HCT116 (cell line): ENCODE measurements around the gene MYLK. TPM values are rescaled to one million over a fixed set of nuclear protein-coding genes. Genes with fewer than 3 reads are reported as not detected.

Experiments used
- ATAC-seq: fragments of 200-7000 bp; cut with Tn5 transposase; 2 replicates; pipeline ENCODE4 v1.9.1; 2020; ENCODE audit warnings: mild to moderate bottlenecking, moderate library complexity
- BruUV-seq: library from RNA; stranded (reverse); fragments of 400-500 nt; replicated peaks from 2 replicates; lab custom pipeline; 2021; lab: Mats Ljungman, UMichigan
- CTCF ChIA-PET: fragments of 300-600 bp; sonication (Branson Sonifier 250); formaldehyde crosslinking; loops from one replicate; lab custom pipeline; 2021; ENCODE audit warnings: antibody characterized with exemption; lab: Charles Lee
- POLR2A ChIA-PET: fragments of 300-600, 350-600 bp; sonication (Branson Sonifier 250); formaldehyde crosslinking; loops from one replicate; lab custom pipeline; 2021; ENCODE audit warnings: antibody characterized with exemption; lab: Charles Lee
- RAD21 ChIA-PET, 2 experiments: fragments of 300-600 bp; sonication (Branson Sonifier 250); formaldehyde crosslinking; loops; one replicate each; lab custom pipeline; 2023; ENCODE audit warnings: low total read pairs in 2 of 2; ENCODE audit not compliant: uncharacterized antibody in 2 of 2, unreplicated experiment in 2 of 2, low non-redundant PET in 1 of 2; lab: Charles Lee
- DNase-seq: peaks from one replicate; pipeline ENCODE4 v3.0.0-alpha.2; 2010; ENCODE audit warnings: low read depth, low spot score
- H2AFZ ChIP-seq: fragments of 200-600 bp; shearing (Covaris generic), sonication (generic); 2 replicates; pipeline ENCODE4 v1.6.1; 2017; ENCODE audit warnings: low read depth, mixed run types, mixed read lengths, antibody characterized with exemption, low read length; ENCODE audit not compliant: poor library complexity, severe bottlenecking
- H3K27ac ChIP-seq: 2 replicates; pipeline ENCODE4 v1.5.1; 2012; ENCODE audit warnings: low read depth, low read length
- H3K27me3 ChIP-seq: fragments of 200-600 bp; sonication (generic); 2 replicates; pipeline ENCODE4 v1.6.1; 2016; ENCODE audit warnings: mixed run types, low read length, mixed read lengths; ENCODE audit not compliant: insufficient read depth
- H3K36me3 ChIP-seq, 2 experiments: fragments of 200-500 bp in 1 of 2; fragments of 200-600 bp in 1 of 2; sonication (Bioruptor generic) in 1 of 2; sonication (generic) in 1 of 2; 2 replicates each; pipeline versions ENCODE4 v1.5.1 to v1.6.1; 2014 to 2016; ENCODE audit warnings: low read length in 2 of 2, inconsistent platforms in 1 of 2, mixed read lengths in 1 of 2, mixed run types in 1 of 2; ENCODE audit not compliant: insufficient read depth in 2 of 2, control insufficient read depth in 1 of 2
- H3K4me1 ChIP-seq, 2 experiments: fragments of 200-600 bp in 1 of 2; sonication (generic) in 1 of 2; 2 replicates each; pipeline versions ENCODE4 v1.5.1 to v1.6.1; 2012 to 2017; ENCODE audit warnings: low read length in 2 of 2, inconsistent platforms in 1 of 2, mild to moderate bottlenecking in 1 of 2, mixed read lengths in 1 of 2, mixed run types in 1 of 2, moderate library complexity in 1 of 2; ENCODE audit not compliant: insufficient read depth in 2 of 2, control insufficient read depth in 1 of 2
- H3K4me2 ChIP-seq: fragments of 200-600 bp; sonication (generic); 2 replicates; pipeline ENCODE4 v1.6.1; 2017; ENCODE audit warnings: mixed run types, low read length, mixed read lengths
- H3K4me3 ChIP-seq, 2 experiments: fragments of 200-600 bp in 1 of 2; sonication (generic) in 1 of 2; replicated peaks in 1 of 2; 2 replicates each; pipeline ENCODE4 v1.5.1; 2011 to 2016; ENCODE audit warnings: low read length in 2 of 2, control low read depth in 1 of 2, low read depth in 1 of 2, mild to moderate bottlenecking in 1 of 2, mixed read lengths in 1 of 2, mixed run types in 1 of 2
- H3K79me2 ChIP-seq: fragments of 200-600 bp; sonication (generic); 2 replicates; pipeline ENCODE4 v1.6.1; 2017; ENCODE audit warnings: mild to moderate bottlenecking, mixed run types, low read length, moderate library complexity, mixed read lengths; ENCODE audit not compliant: insufficient read depth
- H3K9ac ChIP-seq: fragments of 200-600 bp; sonication (generic); 2 replicates; pipeline ENCODE4 v1.6.1; 2016; ENCODE audit warnings: low read length, mixed read lengths
- H3K9me2 ChIP-seq: fragments of 200-600 bp; sonication (generic), shearing (Covaris generic); 2 replicates; pipeline ENCODE4 v1.6.1; 2017; ENCODE audit warnings: mixed run types, mild to moderate bottlenecking, moderate library complexity; ENCODE audit not compliant: insufficient read depth
- H3K9me3 ChIP-seq, 2 experiments: fragments of 200-500 bp in 1 of 2; fragments of 200-600 bp in 1 of 2; sonication (Bioruptor generic) in 1 of 2; sonication (generic) in 1 of 2; 2 replicates each; pipeline ENCODE4 v1.6.1; 2014 to 2017; ENCODE audit warnings: low read length in 2 of 2, mixed read lengths in 2 of 2, inconsistent platforms in 1 of 2, low read depth in 1 of 2, mild to moderate bottlenecking in 1 of 2, mixed run types in 1 of 2, moderate library complexity in 1 of 2; ENCODE audit not compliant: control insufficient read depth in 1 of 2, insufficient read depth in 1 of 2
- H4K20me1 ChIP-seq: fragments of 200-600 bp; sonication (generic), shearing (Covaris generic); 2 replicates; pipeline ENCODE4 v1.6.1; 2017; ENCODE audit warnings: mixed run types, mild to moderate bottlenecking, moderate library complexity; ENCODE audit not compliant: insufficient read depth
- CEBPB ChIP-seq: IDR thresholded peaks from 2 replicates; pipeline ENCODE4 v1.6.1; 2012; ENCODE audit warnings: low read depth
- EGR1 ChIP-seq: IDR thresholded peaks from 2 replicates; pipeline ENCODE4 v1.6.1; 2012; ENCODE audit warnings: low read depth
- ELF1 ChIP-seq: IDR thresholded peaks from 2 replicates; pipeline ENCODE4 v1.6.1; 2012; ENCODE audit warnings: low read depth, borderline replicate concordance
- EZH2 ChIP-seq: fragments of 200-600 bp; sonication (generic); IDR thresholded peaks from 2 replicates; pipeline ENCODE4 v1.6.1; 2017; ENCODE audit warnings: antibody characterized with exemption, mixed run types
- EZH2phosphoT487 ChIP-seq: fragments of 200-600 bp; IDR thresholded peaks from 2 replicates; pipeline ENCODE4 v1.6.1; 2018; ENCODE audit warnings: antibody characterized with exemption, borderline replicate concordance
- FOSL1 ChIP-seq: IDR thresholded peaks from 2 replicates; pipeline ENCODE4 v1.6.1; 2012; ENCODE audit warnings: low read depth
- JUND ChIP-seq: IDR thresholded peaks from 2 replicates; pipeline ENCODE4 v1.6.1; 2012
- MAX ChIP-seq: IDR thresholded peaks from 2 replicates; pipeline ENCODE4 v1.6.1; 2012
- POLR2A ChIP-seq: IDR thresholded peaks from 2 replicates; pipeline ENCODE4 v1.7.0; 2011; ENCODE audit warnings: borderline replicate concordance; ENCODE audit not compliant: insufficient read depth, insufficient read length; ENCODE audit errors: extremely low read depth
- RAD21 ChIP-seq: IDR thresholded peaks from 2 replicates; pipeline ENCODE4 v1.6.1; 2012; ENCODE audit warnings: low read depth, mild to moderate bottlenecking
- SIN3A ChIP-seq: IDR thresholded peaks from 2 replicates; pipeline ENCODE4 v1.6.1; 2012; ENCODE audit warnings: low read depth
- SP1 ChIP-seq: IDR thresholded peaks from 2 replicates; pipeline ENCODE4 v1.6.1; 2012; ENCODE audit warnings: low read depth
- SRF ChIP-seq: IDR thresholded peaks from 2 replicates; pipeline ENCODE4 v1.6.1; 2012; ENCODE audit warnings: low read depth
- YY1 ChIP-seq: IDR thresholded peaks from 2 replicates; pipeline ENCODE4 v1.6.1; 2011; ENCODE audit warnings: low read length, low read depth, moderate library complexity, mild to moderate bottlenecking; ENCODE audit not compliant: insufficient replicate concordance; ENCODE audit errors: extremely low read depth
- intact Hi-C: fragments of 100-400 bp; cut with micrococcal nuclease; formaldehyde crosslinking; loops from 2 replicates; pipeline ENCODE4 v1.10.0; 2022
- total RNA-seq: library from RNA; stranded (reverse); gene quantifications from one replicate; pipeline ENCODE4 v1.2.1, GENCODE V29; 2021; ENCODE audit not compliant: unreplicated experiment
- TF ChIP-seq, protein P1 (sequence below): IDR thresholded peaks from 2 replicates; pipeline ENCODE4 v1.6.1; 2012
- TF ChIP-seq, protein P2 (sequence below): IDR thresholded peaks from 2 replicates; pipeline ENCODE4 v1.6.1; 2011; ENCODE audit warnings: mild to moderate bottlenecking, low read length, moderate library complexity; ENCODE audit not compliant: insufficient replicate concordance; ENCODE audit errors: extremely low read depth

MYLK gene
- total RNA-seq, 1 experiment from 2014 or later: 3.8 TPM

DNA sequence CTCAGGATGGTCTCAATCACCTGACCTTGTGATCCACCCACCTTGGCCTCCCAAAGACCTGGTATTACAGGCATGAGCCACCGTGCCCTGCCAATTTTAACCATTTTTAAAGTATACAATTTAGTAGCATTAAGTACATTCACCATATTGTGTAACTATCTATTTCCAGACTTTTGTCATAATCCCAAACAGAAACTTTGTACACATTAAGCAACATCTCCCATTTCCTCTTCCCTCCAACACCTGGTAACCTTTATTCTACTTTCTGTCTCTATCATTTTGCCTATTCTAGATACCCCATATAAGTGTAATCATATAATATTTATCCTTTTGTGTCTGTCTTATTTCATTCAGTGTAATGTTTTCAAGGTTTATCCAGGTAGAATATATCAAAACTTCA is 8.9 kb upstream of the MYLK start:
- Histone ChIP-seq H3K4me1 (no peaks in the 10 kb centered on the region), H3K4me2 (no peak overlapping the region), H3K4me3 (no peak overlapping the region), H3K27me3 (no peaks in the 10 kb centered on the region), H3K9me2 (no peaks in the 10 kb centered on the region), H3K27ac (no peak overlapping the region), H3K79me2 (no peaks in the 10 kb centered on the region), H4K20me1 (no peaks in the 10 kb centered on the region), H3K9ac (no peak overlapping the region), H3K36me3 (no peaks in the 10 kb centered on the region), H3K9me3 (peaks cover 0 to 8% of the 10 kb centered on the region in 2 experiments; a peak in 1 of 4 replicates), H2AFZ (no peak overlapping the region)
- ChIA-PET RAD21 (no interaction called here), POLR2A (no interaction called here), CTCF (no interaction called here)
- BruUV-seq: no TSS peak
- TF ChIP-seq EZH2: no peak
- TF ChIP-seq ELF1: no peak
- no peak for TF ChIP-seq POLR2A
- TF ChIP-seq, protein P1, sequence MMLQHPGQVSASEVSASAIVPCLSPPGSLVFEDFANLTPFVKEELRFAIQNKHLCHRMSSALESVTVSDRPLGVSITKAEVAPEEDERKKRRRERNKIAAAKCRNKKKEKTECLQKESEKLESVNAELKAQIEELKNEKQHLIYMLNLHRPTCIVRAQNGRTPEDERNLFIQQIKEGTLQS: no peak
- TF ChIP-seq CEBPB: no peak
- TF ChIP-seq, protein P2, sequence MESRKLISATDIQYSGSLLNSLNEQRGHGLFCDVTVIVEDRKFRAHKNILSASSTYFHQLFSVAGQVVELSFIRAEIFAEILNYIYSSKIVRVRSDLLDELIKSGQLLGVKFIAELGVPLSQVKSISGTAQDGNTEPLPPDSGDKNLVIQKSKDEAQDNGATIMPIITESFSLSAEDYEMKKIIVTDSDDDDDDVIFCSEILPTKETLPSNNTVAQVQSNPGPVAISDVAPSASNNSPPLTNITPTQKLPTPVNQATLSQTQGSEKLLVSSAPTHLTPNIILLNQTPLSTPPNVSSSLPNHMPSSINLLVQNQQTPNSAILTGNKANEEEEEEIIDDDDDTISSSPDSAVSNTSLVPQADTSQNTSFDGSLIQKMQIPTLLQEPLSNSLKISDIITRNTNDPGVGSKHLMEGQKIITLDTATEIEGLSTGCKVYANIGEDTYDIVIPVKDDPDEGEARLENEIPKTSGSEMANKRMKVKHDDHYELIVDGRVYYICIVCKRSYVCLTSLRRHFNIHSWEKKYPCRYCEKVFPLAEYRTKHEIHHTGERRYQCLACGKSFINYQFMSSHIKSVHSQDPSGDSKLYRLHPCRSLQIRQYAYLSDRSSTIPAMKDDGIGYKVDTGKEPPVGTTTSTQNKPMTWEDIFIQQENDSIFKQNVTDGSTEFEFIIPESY: no peak
- TF ChIP-seq SIN3A: no peak
- TF ChIP-seq MAX: no peak
- ATAC-seq (no peak), DNase-seq (no peak)
- intact Hi-C loops: no loop called here

DNA sequence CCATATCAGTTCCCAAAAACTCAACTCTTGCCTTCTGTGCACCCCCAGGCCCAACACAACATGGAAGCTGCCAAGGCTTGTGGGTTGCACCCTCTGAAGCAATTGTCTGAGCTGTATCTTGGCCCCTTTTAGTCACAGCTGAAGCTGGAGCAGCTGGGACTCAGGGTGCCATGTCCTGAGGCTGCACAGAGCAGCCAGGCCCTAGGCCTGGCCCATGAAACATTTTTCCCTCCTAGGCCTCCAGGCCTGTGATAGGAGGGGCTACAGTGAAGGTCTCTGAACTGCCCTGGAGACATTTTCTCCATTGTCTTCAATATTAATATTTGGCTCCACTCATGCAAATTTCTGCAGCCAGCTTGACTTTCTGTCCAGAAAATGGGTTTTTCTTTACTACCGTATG is 8.1 kb upstream of the MYLK start:
- intact Hi-C loops: no loop called here
- Histone ChIP-seq H3K79me2 (no peaks in the 10 kb centered on the region), H3K27ac (no peak overlapping the region), H3K9me3 (peaks cover 0 to 8% of the 10 kb centered on the region in 2 experiments; a peak in 1 of 4 replicates), H3K4me3 (no peak overlapping the region), H4K20me1 (no peaks in the 10 kb centered on the region), H2AFZ (no peak overlapping the region), H3K9me2 (no peaks in the 10 kb centered on the region)
- RAD21 ChIA-PET: no interaction called here
- no peak for DNase-seq
- no TSS peak for BruUV-seq
- no peak for TF ChIP-seq FOSL1
- no peak for TF ChIP-seq YY1
- TF ChIP-seq SP1: no peak
- TF ChIP-seq ELF1: no peak
- TF ChIP-seq, protein P1: no peak
- no peak for TF ChIP-seq SRF
- TF ChIP-seq POLR2A: no peak
- no peak for TF ChIP-seq EZH2phosphoT487
- TF ChIP-seq, protein P2: no peak
- no peak for TF ChIP-seq JUND
- TF ChIP-seq EGR1: no peak
- no peak for TF ChIP-seq RAD21
- TF ChIP-seq, all 23 proteins: peak for 0
- no peak overlapping the region for H3K4me2 ChIP-seq
- H3K4me1 ChIP-seq: no peaks in the 10 kb centered on the region
- no peak overlapping the region for H3K9ac ChIP-seq
- ATAC-seq: no peak
- H3K27me3 ChIP-seq: no peaks in the 10 kb centered on the region
- ChIA-PET CTCF (no interaction called here), POLR2A (no interaction called here)
- no peaks in the 10 kb centered on the region for H3K36me3 ChIP-seq
